Neural cell (in vitro differentiated cells): Measurements from ENCODE around the gene RALGDS.

ENCODE experiments used
- EZH2 ChIP-seq: fragments of 200-600, 300-800 bp; shearing (Covaris generic), sonication (generic); IDR thresholded peaks from 2 replicates; pipeline ENCODE4 v1.6.1; 2014; ENCODE audit warnings: antibody characterized with exemption, low read length, borderline replicate concordance, mild to moderate bottlenecking; ENCODE audit not compliant: insufficient read depth, poor library complexity, severe bottlenecking
- POLR2AphosphoS5 ChIP-seq: IDR thresholded peaks from 2 replicates; pipeline ENCODE4 v1.6.1; 2012
- RAD21 ChIP-seq: fragments of 450-650 bp; conservative IDR thresholded peaks from 2 replicates; pipeline ENCODE4 v1.6.1; 2014; ENCODE audit warnings: antibody characterized with exemption, mild to moderate bottlenecking, moderate library complexity
- SMC3 ChIP-seq: fragments of 450-650 bp; conservative IDR thresholded peaks from 2 replicates; pipeline ENCODE4 v1.6.1; 2014; ENCODE audit warnings: antibody characterized with exemption, mild to moderate bottlenecking, moderate library complexity; ENCODE audit not compliant: poor library complexity
- TF ChIP-seq, protein P1 (sequence below): IDR thresholded peaks from 2 replicates; pipeline ENCODE4 v1.6.1; 2012; ENCODE audit warnings: borderline replicate concordance
- TF ChIP-seq, protein P2 (sequence below): fragments of 450-650 bp; IDR thresholded peaks from 2 replicates; pipeline ENCODE4 v1.5.1; 2014; ENCODE audit warnings: antibody characterized with exemption, mild to moderate bottlenecking, moderate library complexity; ENCODE audit not compliant: poor library complexity, severe bottlenecking

DNA sequence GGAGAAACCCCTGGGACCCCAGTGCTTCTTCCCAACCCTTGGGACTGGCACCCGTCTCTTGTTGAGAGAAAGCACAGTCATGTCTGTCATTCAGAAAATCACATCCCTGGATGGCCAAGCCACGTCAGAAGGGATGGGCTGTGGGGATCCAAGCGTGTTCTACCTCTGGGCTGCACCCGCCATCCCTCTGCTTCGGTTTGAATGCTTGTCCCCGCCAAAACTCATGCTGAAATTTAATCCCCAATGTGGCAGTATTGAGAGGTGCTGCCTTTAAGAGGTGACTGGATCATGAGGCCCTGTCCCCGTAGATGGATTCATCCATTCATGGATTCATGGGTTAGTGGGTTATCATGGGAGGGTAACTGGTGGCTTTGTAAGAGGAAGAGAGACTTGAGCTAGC lies 32.3 kb downstream of the RALGDS start:
- TF ChIP-seq, protein P1, sequence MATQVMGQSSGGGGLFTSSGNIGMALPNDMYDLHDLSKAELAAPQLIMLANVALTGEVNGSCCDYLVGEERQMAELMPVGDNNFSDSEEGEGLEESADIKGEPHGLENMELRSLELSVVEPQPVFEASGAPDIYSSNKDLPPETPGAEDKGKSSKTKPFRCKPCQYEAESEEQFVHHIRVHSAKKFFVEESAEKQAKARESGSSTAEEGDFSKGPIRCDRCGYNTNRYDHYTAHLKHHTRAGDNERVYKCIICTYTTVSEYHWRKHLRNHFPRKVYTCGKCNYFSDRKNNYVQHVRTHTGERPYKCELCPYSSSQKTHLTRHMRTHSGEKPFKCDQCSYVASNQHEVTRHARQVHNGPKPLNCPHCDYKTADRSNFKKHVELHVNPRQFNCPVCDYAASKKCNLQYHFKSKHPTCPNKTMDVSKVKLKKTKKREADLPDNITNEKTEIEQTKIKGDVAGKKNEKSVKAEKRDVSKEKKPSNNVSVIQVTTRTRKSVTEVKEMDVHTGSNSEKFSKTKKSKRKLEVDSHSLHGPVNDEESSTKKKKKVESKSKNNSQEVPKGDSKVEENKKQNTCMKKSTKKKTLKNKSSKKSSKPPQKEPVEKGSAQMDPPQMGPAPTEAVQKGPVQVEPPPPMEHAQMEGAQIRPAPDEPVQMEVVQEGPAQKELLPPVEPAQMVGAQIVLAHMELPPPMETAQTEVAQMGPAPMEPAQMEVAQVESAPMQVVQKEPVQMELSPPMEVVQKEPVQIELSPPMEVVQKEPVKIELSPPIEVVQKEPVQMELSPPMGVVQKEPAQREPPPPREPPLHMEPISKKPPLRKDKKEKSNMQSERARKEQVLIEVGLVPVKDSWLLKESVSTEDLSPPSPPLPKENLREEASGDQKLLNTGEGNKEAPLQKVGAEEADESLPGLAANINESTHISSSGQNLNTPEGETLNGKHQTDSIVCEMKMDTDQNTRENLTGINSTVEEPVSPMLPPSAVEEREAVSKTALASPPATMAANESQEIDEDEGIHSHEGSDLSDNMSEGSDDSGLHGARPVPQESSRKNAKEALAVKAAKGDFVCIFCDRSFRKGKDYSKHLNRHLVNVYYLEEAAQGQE, result no peak
- TF ChIP-seq, protein P2, sequence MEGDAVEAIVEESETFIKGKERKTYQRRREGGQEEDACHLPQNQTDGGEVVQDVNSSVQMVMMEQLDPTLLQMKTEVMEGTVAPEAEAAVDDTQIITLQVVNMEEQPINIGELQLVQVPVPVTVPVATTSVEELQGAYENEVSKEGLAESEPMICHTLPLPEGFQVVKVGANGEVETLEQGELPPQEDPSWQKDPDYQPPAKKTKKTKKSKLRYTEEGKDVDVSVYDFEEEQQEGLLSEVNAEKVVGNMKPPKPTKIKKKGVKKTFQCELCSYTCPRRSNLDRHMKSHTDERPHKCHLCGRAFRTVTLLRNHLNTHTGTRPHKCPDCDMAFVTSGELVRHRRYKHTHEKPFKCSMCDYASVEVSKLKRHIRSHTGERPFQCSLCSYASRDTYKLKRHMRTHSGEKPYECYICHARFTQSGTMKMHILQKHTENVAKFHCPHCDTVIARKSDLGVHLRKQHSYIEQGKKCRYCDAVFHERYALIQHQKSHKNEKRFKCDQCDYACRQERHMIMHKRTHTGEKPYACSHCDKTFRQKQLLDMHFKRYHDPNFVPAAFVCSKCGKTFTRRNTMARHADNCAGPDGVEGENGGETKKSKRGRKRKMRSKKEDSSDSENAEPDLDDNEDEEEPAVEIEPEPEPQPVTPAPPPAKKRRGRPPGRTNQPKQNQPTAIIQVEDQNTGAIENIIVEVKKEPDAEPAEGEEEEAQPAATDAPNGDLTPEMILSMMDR, result no peak
- no peak for TF ChIP-seq POLR2AphosphoS5
- TF ChIP-seq RAD21, result no peak
- no peak for TF ChIP-seq EZH2
- no peak for TF ChIP-seq SMC3
